Measurements from ENCODE around the gene PERM1. TPM values are rescaled to one million over a fixed set of nuclear protein-coding genes. Genes with fewer than 3 reads are reported as not detected.

Gene PERM1
- total RNA-seq, 1 experiment from 2014 or later: 1.5 TPM

DNA sequence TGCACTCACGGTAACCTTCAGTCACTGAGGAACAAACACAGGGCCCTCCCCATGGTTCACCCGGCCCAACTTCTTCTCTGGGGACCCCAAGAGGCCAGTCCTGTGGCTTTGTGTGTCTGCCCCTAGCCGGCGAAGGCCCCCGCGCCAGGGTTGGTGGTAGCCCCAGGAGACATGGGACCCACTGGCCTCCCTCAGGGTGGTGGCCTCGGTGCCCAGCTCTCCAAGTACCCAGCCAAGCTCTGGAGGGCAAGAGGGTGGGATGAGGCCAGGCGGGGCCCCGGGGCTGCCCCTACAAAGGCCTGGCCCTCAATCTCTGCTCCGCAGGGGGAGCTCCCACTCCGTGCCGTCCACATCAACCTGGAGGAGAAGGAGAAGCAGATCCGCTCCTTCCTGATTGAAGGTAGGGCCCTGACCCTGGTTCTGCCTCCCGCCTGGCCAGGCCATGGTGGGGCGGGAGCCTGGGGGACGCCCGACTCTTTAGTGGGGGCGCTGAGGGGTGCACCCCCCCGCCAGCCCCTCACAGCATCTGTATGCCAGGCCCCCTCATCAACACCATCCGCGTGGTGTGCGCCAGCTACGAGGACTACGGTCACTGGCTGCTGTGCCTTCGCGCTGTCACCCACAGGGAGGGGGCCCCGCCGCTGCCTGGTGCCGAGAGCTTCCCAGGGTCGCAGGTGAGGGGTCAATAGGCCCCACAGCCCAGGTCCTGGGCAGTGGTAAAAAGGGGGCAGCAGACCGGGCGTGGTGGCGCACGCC is 10.0 kb downstream of the PERM1 start:
- BruUV-seq (replicated peaks): no TSS peak
- Histone ChIP-seq H3K4me3 (ENCODE audit: low read depth in 2 of 2, low read length in 2 of 2) (no peak overlapping the region), H3K4me1 (ENCODE audit: control insufficient read depth, insufficient read depth, low read length) (peaks cover 11% of the 10 kb centered on the region; the same call in 1 of the 2 replicates), H3K27me3 (ENCODE audit: control insufficient read depth, insufficient read depth, low read length) (no peaks in the 10 kb centered on the region), H3K27ac (ENCODE audit: low read length) (no peak overlapping the region), H3K36me3 (ENCODE audit: control insufficient read depth, insufficient read depth, low read length) (no peaks in the 10 kb centered on the region), H3K9me3 (ENCODE audit: control insufficient read depth, insufficient read depth, low read depth, low read length) (no peaks in the 10 kb centered on the region)
- ChIA-PET POLR2A (no interaction called here), CTCF (no interaction called here)
- intact Hi-C loops (cut with micrococcal nuclease; ENCODE audit: unreplicated experiment) (no loop called here), in situ Hi-C loops (cut with HindIII; ENCODE audit: low pct_unique_long_range_greater_than_20kb, low sequenced_read_pairs) (no loop called here)
- no peak for TF ChIP-seq TCF7L2 (IDR thresholded peaks at IDR 0.05; ENCODE audit: low read depth, low read length)
- no peak for TF ChIP-seq POLR2AphosphoS5 (IDR thresholded peaks at IDR 0.05; ENCODE audit: low read depth, low read length)
- no peak for TF ChIP-seq SIN3A (IDR thresholded peaks at IDR 0.05; ENCODE audit: borderline replicate concordance, insufficient read depth, low read depth, low read length)
- TF ChIP-seq, protein P1, sequence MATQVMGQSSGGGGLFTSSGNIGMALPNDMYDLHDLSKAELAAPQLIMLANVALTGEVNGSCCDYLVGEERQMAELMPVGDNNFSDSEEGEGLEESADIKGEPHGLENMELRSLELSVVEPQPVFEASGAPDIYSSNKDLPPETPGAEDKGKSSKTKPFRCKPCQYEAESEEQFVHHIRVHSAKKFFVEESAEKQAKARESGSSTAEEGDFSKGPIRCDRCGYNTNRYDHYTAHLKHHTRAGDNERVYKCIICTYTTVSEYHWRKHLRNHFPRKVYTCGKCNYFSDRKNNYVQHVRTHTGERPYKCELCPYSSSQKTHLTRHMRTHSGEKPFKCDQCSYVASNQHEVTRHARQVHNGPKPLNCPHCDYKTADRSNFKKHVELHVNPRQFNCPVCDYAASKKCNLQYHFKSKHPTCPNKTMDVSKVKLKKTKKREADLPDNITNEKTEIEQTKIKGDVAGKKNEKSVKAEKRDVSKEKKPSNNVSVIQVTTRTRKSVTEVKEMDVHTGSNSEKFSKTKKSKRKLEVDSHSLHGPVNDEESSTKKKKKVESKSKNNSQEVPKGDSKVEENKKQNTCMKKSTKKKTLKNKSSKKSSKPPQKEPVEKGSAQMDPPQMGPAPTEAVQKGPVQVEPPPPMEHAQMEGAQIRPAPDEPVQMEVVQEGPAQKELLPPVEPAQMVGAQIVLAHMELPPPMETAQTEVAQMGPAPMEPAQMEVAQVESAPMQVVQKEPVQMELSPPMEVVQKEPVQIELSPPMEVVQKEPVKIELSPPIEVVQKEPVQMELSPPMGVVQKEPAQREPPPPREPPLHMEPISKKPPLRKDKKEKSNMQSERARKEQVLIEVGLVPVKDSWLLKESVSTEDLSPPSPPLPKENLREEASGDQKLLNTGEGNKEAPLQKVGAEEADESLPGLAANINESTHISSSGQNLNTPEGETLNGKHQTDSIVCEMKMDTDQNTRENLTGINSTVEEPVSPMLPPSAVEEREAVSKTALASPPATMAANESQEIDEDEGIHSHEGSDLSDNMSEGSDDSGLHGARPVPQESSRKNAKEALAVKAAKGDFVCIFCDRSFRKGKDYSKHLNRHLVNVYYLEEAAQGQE (IDR thresholded peaks at IDR 0.05; ENCODE audit: insufficient read depth in 1 of 2, low read depth in 2 of 2, low read length in 1 of 2): no peak
- ATAC-seq (no peak), DNase-seq (ENCODE audit: low read depth, low spot score) (no peak)

DNA sequence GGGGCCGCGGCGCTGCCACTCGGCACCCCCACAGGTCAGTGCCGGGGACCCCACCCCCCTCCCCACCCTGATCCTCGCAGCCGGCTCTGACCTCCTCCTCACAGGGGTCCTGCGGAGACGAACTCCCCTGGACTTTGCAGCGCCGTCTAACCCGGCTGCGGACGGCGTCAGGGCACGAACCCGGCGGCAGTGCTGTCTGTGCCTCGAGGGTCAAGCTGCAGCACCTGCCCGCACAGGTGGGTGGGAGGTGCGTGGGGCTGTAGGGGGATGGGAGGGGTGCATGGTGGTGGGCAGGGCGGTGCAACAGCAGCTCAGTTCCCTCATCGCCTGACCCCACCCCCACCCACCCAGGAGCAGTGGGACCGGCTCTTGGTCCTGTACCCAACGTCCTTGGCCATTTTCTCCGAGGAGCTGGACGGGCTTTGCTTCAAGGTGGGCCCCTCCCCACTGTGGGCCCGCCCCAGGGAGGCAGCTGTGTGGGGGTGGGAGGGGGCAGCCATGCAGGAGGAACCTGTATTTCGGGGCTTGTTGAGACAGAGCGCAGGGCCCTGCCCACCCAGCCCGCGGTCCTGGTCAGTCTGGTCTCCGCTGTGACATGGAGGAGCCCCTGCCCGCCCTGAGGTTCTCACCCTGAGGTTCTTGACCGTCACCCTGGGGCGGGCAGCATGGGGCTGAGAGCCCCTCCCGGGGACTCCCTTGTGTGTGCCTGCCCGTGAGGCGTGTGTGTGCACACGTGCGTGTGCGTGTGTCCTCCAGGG is 10.7 kb downstream of the PERM1 start:
- H3K9me3 ChIP-seq (ENCODE audit: control insufficient read depth, insufficient read depth, low read depth, low read length): no peaks in the 10 kb centered on the region
- H3K4me1 ChIP-seq (ENCODE audit: control insufficient read depth, insufficient read depth, low read length): peaks cover 11% of the 10 kb centered on the region; the same call in 1 of the 2 replicates
- TF ChIP-seq, protein P1 (IDR thresholded peaks at IDR 0.05; ENCODE audit: insufficient read depth in 1 of 2, low read depth in 2 of 2, low read length in 1 of 2): no peak
- no peak for TF ChIP-seq SIN3A (IDR thresholded peaks at IDR 0.05; ENCODE audit: borderline replicate concordance, insufficient read depth, low read depth, low read length)
- TF ChIP-seq, protein P2, sequence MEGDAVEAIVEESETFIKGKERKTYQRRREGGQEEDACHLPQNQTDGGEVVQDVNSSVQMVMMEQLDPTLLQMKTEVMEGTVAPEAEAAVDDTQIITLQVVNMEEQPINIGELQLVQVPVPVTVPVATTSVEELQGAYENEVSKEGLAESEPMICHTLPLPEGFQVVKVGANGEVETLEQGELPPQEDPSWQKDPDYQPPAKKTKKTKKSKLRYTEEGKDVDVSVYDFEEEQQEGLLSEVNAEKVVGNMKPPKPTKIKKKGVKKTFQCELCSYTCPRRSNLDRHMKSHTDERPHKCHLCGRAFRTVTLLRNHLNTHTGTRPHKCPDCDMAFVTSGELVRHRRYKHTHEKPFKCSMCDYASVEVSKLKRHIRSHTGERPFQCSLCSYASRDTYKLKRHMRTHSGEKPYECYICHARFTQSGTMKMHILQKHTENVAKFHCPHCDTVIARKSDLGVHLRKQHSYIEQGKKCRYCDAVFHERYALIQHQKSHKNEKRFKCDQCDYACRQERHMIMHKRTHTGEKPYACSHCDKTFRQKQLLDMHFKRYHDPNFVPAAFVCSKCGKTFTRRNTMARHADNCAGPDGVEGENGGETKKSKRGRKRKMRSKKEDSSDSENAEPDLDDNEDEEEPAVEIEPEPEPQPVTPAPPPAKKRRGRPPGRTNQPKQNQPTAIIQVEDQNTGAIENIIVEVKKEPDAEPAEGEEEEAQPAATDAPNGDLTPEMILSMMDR (IDR thresholded peaks at IDR 0.05): no peak
- TF ChIP-seq TCF7L2 (IDR thresholded peaks at IDR 0.05; ENCODE audit: low read depth, low read length): no peak
- in situ Hi-C loops (cut with HindIII; ENCODE audit: low pct_unique_long_range_greater_than_20kb, low sequenced_read_pairs) (no loop called here), intact Hi-C loops (cut with micrococcal nuclease; ENCODE audit: unreplicated experiment) (no loop called here)
- H3K27ac ChIP-seq (ENCODE audit: low read length): no peak overlapping the region
- no peaks in the 10 kb centered on the region for H3K36me3 ChIP-seq (ENCODE audit: control insufficient read depth, insufficient read depth, low read length)
- ATAC-seq: no peak
- no peak for DNase-seq (ENCODE audit: low read depth, low spot score)
- no peak overlapping the region for H3K4me3 ChIP-seq (ENCODE audit: low read depth in 2 of 2, low read length in 2 of 2)
- no peaks in the 10 kb centered on the region for H3K27me3 ChIP-seq (ENCODE audit: control insufficient read depth, insufficient read depth, low read length)
- ChIA-PET POLR2A (no interaction called here), CTCF (no interaction called here)
- BruUV-seq (replicated peaks): no TSS peak

Measured in Panc1 (cell line).